ENCODE measurements around the gene CPEB1.

DNA sequence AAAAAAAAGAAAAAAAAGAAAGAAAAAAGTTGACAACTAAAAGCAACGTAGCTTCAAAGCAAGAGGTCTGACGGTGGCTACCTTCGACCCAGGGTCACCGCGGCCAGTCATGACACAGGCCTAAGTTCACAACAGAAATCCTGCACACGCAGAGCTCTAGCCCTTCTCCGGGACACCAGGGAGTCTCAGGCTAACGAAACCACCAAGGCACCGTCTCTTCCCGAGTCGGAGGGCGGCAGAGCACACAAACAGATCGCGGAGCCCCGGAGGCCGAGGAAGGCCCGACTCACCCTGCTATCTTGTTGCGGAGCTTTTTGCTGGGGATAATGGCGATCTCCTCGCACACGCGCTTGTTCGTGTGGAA lies 107.5 kb downstream of the CPEB1 start:
- TF ChIP-seq, protein P1, sequence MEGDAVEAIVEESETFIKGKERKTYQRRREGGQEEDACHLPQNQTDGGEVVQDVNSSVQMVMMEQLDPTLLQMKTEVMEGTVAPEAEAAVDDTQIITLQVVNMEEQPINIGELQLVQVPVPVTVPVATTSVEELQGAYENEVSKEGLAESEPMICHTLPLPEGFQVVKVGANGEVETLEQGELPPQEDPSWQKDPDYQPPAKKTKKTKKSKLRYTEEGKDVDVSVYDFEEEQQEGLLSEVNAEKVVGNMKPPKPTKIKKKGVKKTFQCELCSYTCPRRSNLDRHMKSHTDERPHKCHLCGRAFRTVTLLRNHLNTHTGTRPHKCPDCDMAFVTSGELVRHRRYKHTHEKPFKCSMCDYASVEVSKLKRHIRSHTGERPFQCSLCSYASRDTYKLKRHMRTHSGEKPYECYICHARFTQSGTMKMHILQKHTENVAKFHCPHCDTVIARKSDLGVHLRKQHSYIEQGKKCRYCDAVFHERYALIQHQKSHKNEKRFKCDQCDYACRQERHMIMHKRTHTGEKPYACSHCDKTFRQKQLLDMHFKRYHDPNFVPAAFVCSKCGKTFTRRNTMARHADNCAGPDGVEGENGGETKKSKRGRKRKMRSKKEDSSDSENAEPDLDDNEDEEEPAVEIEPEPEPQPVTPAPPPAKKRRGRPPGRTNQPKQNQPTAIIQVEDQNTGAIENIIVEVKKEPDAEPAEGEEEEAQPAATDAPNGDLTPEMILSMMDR (IDR thresholded peaks at IDR 0.05) = no peak
- TF ChIP-seq POLR2A (IDR thresholded peaks at IDR 0.05) (no peak), POLR2AphosphoS5 (IDR thresholded peaks at IDR 0.05; ENCODE audit: insufficient read depth in 1 of 2, low read depth in 1 of 2) (no peak)
